GM18498 (cell line): Measurements from ENCODE around the gene REC8.
A peak's percentile ranks its signal among the peaks of the same experiment; 100 is the strongest.

Source experiments
- ATAC-seq: cut with Tn5 transposase; IDR thresholded peaks from one replicate; pipeline ENCODE4 v1.9.1; 2021; ENCODE audit warnings: mild to moderate bottlenecking, moderate library complexity; ENCODE audit not compliant: unreplicated experiment

Gene REC8

DNA sequence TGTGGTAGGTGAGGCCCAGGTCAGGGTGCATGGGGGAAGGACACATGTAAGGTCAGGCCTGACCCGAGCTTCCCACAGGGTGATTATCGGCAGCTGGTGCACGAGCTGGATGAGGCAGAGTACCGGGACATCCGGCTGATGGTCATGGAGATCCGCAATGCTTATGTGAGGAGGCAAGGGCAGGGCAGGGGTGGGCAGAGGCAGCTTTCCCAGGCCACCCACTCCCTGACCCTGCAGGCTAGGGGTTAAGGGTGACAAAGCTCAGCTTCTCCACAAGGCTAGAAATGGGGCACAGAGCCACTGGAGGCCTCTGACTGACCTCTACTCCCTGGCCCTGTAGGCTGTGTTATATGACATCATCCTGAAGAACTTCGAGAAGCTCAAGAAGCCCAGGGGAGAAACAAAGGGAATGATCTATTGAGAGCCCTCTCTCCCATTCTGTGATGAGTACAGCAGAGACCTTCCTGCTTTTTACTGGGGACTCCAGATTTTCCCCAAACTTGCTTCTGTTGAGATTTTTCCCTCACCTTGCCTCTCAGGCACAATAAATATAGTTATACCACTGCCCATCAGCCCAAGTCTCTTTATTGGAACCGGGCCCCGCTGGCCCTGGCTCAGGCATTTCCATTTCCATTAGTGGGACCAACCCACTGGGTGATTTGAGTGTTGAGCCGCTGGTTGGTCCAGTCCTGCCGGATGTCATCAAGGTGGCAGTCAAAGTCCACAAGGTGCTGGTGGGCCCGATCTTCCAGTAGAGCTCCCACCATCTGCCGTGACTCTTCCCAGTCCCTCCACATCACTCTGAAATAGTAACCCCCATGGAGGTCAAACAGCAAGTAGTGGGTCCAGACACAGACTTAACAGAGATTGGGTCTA lies 33.2 kb upstream of the REC8 start:
- ATAC-seq: no peak

DNA sequence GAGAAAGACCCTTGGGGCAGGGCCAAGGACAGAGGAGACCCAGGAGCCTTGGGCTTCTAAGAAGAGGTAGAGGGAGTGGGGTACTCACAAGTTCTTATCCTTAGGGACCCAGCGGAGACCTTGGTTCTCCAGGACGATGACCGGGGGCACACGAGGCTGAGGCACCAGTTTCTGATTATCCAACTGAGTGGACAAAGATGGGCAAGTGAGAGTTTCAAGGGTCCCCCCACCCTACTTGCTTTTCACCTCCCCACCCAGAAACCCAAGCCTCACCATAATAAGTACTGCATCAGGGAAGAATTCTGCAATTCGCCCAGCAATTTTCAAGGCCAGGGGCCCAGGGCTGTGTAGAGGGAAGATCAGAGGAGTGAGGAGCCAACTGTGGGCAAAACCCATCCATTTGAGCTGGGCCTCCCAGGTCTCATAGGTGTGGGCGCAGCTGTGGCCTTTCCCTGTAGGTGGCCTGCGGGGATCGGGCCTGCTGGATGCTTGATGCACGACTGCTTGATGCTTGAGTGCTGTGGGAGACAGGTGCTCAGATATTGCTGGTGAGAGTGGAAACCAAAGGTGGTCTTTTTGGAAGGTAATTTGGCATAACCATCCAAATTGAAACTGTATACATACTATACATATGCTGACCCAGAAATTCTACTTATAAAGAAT lies 32.5 kb upstream of the REC8 start:
- no peak for ATAC-seq

DNA sequence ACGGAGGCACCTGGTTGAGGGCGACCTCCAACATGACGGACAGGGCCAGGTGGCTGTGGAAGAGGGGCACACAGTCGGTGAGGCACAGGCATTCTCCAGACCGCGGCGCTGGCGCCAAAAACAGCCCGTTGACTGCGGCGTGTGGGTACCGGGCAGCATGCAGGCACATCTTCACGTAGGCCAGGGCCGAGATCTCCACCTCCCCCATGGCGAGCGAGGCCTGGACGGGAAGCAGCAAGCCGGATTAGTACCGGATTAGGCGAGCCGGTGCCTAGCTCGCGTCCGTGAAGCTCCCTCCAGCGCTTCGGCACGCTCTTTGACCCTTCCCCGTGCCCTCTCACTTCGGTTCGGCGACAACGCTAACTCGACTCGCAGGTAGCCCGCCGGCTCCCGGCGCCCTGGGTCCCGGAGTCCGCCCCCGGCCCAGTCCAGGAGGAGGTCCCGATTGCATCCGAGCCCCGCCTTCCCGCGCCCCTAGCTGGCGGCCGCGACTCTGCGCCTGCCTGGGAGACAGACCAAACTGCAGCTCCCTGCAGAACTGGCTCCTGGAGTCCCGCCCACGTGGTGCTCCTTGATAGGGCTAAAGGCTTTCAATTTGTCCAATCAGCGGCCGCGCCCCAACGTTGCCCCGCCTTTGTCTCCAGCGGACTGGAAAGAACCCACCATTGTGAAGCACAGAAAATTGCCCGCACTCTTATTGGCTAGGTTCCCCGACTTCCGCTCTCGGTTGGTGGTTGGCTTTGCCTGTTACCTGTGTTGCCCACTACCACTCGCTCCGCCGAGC lies 30.6 kb upstream of the REC8 start, which contains the start of gene EMC9:
Gene EMC9, minus strand, starts transcription at position 495 of the 784 bp plus-strand sequence. Its CDS starts 287 bp downstream, at position 208.
- peak; percentile 88 for ATAC-seq

DNA sequence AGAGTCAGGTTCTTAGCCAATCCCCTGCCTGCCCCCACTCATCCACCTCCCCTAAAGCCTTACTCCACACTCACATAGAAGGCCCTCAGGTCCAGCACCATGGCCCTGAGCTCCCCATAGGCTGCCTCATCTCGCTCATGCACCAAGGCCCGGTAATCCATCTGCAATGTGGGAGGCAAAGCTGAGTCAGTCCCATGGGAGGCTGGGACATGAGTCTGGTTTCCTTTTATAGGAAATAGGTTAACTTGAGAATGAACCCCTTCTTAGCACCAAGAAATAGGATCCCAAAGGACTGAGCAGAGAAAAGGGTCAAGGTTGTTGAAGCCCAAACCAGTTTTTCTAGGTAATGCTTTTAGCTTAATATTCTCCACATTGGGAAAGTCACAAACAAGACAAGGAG lies 28.4 kb upstream of the REC8 start:
- no peak for ATAC-seq

DNA sequence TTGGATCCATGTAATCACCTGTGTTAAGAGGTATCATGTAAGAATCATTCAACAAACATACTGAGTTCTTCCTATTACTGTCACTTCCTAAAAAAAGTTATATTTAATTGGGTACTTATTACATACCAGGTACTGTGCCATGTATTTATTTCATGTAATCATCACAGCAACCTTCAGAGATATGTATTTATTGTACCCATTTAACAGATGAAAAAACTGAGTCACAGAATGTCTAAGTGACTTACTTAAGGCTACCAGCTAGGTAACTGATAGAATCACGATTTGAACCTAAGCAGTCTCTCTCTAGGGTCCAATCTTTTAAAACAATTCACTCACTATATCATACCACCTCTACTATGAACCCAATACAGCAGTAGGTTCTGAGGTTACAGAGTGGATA lies 27.4 kb upstream of the REC8 start:
- no peak for ATAC-seq

DNA sequence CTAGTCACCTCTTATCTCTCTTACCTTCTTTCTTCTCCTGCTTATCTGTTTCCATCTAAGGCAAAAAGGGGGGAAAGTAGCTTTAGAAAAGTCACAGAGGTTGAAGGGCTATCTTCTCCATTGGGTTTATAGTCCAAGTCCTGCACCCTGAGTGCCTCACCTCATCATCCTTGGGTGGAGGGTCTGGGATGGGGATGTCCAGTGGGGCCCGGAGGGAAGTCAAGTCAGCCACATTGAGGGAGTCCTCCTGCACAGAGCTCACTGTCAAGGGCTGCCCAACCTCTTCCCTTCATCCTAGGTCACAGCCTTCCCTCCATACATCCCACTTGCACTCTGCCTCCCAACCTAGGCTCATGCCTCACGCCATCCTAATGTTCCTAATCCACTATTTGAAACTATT lies 26.7 kb upstream of the REC8 start:
- ATAC-seq: no peak

DNA sequence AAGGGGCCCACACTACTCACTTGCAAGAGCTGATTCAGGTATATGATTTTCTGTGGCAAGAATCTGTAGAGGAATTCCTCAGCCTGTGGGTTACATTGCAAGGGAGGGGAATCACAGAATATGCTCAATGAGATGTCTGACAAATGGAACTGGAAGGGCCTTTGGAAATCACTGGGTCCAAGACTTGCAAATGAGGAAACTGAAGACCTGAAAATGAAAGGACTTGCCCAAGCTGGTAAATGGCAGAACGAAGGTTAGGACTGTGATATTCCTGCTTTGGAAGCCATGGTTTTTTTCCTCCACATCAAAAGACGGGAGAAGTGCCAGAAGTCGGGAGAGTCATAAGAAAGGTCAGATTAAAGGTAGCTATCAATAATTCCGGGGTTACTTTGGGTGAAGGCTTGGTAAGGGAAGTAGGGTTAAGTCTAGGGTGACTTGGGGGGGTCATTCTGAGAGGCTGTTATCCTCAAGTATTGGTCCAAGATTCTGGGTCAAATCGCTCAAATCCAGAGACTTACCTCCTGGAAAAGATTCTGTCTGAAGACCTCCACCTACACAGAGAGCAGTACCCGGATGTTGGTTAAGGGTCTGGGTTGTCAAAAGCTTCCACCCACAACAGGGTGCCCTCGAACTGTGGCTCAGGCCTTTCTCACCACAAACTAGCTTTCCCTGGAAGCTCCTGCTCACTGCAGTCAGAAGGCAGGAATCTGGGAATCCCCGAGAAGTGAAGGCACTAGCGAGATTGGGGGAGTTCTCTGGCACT lies 26.0 kb upstream of the REC8 start:
- no peak for ATAC-seq

DNA sequence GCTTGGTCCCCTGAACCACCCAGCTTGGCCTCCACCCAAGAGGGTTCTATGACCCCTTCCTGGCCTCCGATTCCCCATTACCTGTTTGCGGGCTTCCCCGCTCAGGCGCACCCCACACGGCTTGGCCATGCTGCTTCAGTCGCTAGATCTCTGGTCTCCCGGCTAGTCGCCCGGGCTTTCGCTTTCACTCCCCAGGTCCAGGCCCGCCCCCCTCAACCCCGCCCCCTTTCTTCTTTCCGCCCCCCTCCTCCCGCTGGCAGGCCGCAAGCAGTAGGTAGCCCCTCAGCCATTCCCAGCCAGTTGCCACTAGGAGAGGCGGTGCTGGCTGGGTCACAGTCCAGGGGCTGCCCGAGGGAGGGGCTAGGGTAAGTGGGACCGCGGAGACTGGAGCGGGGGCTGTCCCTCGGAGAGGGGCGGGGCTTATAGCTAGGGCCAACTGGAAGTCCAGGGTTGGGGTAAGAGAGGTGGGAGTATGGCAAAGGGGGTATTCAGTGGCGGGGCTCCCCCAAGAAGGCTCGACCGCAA lies 25.4 kb upstream of the REC8 start, which contains the start of gene PSME2:
Gene PSME2, minus strand, starts transcription at position 158 of the 525 bp plus-strand sequence. Its CDS starts 29 bp downstream, at position 129.
- peak; percentile 69 for ATAC-seq

DNA sequence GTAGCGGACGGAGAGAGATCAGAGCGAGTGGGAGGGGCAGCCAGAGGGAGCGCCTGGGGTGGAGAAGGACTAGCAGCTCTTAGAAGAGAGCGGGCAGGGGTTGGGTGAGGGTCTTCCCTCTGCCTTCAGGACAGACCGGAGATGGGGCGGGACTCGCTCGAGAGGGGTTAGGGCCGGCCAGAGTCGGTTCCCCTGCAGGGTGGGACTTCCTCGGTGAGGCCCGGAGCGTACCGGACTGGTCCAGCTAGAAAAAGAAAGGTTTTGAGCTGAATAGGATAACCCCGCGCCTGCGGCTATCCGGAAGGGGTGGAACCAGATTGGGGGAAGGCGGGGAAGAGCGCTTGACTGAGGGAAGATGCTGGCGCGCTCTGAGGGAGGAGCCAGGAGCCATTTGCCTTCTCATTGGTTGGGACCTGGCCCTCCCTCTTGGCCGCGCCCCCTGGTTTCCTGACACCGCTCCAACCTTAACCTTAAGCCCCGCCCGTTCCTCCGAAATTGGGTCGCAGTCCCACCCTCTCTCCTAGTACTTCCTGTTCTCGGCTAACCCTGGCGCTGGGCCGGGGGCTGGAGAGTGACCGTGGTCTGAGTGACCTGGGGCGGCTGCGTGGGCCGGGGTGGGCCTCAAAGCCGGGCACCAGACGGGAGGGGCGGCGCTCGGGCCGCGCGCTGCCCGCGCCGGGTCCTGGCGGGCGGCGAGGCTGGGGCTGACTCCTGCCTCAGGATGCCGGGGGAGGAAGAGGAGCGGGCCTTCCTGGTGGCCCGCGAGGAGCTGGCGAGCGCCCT lies 24.7 kb upstream of the REC8 start, which contains the start of gene RNF31:
Gene RNF31, plus strand, starts transcription at position 521 of the 783 bp plus-strand sequence. Its CDS starts 201 bp downstream, at position 722.
- ATAC-seq: peak; percentile 79

DNA sequence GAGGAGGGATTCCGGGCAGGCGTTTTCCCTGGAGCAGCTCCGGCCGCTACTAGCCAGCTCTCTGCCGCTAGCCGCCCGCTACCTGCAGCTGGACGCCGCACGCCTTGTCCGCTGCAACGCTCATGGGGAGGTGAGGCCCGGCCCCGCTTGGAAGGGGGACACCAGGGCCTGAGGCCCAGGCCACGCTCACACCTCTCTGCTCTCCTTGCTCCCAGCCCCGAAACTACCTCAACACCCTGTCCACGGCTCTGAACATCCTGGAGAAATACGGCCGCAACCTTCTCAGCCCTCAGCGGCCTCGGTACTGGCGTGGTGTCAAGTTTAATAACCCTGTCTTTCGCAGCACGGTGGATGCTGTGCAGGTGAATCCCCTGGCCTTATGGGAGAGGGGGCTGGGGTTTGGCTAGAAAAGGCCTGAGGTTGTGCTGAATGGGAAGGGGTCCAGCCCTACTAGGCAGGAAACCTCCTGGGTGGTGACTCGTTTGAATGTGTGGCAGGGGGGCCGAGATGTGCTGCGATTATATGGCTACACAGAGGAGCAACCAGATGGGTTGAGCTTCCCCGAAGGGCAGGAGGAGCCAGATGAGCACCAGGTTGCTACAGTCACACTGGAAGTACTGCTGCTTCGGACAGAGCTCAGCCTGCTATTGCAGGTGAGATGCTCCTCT lies 24.0 kb upstream of the REC8 start:
- ATAC-seq: peak; percentile 0

DNA sequence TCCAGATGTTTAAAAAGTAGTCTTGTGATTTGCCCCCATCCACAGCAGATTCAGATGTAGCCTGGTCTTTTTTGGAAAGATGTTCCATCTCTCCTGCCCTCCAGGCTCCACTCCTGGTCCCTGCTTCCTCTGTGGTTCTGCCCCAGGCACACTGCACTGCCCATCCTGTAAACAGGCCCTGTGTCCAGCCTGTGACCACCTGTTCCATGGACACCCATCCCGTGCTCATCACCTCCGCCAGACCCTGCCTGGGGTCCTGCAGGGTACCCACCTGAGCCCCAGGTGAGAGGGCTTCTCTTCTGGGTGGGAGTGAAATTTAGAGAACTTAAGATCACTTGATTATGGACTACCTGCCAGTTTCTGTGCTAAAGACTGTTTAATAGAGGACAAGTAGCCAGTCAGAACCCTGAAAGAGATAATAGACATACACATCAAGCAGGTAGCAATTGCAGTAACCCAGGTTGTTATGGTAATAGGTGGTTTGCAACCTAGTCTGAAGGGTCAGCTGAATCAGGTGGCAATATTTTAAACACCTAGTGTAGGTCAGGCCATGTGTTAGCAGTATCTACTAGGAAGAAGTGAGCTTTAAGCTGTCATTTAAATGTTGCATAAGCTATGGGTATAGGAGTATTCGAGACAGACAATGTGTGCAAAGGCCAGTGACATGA lies 22.4 kb upstream of the REC8 start:
- ATAC-seq: no peak

DNA sequence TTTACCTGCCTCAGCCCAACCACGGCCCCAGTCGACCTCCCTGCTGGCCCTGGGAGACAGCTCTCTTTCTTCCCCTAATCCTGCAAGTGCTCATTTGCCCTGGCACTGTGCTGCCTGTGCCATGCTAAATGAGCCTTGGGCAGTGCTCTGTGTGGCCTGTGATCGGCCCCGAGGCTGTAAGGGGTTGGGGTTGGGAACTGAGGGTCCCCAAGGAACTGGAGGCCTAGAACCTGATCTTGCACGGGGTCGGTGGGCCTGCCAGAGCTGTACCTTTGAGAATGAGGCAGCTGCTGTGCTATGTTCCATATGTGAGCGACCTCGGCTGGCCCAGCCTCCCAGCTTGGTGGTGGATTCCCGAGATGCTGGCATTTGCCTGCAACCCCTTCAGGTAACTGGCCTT lies 21.8 kb upstream of the REC8 start:
- no peak for ATAC-seq

DNA sequence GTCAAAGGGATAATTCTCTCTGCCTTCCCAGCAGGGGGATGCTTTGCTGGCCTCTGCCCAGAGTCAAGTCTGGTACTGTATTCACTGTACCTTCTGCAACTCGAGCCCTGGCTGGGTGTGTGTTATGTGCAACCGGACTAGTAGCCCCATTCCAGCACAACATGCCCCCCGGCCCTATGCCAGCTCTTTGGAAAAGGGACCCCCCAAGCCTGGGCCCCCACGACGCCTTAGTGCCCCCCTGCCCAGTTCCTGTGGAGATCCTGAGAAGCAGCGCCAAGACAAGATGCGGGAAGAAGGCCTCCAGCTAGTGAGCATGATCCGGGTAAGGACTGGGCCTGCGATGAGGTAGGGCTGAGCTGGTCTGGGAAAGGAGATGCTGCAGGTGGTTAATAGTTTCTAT lies 21.3 kb upstream of the REC8 start:
- ATAC-seq: no peak

DNA sequence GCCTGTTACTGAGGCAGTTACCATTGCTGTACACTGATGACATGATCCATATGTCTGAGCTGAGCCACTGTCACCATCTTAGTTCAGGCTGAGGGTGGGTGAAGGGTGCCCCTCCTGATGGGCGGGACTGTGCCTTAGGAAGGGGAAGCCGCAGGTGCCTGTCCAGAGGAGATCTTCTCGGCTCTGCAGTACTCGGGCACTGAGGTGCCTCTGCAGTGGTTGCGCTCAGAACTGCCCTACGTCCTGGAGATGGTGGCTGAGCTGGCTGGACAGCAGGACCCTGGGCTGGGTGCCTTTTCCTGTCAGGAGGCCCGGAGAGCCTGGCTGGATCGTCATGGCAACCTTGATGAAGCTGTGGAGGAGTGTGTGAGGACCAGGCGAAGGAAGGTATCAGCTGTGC lies 20.9 kb upstream of the REC8 start:
- no peak for ATAC-seq

DNA sequence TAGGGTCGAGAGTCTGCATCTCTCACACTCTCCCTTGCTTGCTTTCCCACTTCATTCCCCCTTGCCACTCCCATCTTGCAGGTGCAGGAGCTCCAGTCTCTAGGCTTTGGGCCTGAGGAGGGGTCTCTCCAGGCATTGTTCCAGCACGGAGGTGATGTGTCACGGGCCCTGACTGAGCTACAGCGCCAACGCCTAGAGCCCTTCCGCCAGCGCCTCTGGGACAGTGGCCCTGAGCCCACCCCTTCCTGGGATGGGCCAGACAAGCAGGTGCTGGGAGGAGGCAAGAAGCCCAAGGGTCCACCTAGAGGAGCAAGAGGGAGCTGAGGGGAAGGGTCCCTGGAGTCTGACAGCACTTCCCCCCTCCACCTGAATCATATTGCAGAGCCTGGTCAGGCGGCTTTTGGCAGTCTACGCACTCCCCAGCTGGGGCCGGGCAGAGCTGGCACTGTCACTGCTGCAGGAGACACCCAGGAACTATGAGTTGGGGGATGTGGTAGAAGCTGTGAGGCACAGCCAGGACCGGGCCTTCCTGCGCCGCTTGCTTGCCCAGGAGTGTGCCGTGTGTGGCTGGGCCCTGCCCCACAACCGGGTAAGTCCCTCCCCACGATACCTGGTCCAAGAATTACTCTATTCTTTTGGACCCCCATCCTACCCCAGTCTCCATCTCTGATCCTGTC lies 20.3 kb upstream of the REC8 start:
- no peak for ATAC-seq

DNA sequence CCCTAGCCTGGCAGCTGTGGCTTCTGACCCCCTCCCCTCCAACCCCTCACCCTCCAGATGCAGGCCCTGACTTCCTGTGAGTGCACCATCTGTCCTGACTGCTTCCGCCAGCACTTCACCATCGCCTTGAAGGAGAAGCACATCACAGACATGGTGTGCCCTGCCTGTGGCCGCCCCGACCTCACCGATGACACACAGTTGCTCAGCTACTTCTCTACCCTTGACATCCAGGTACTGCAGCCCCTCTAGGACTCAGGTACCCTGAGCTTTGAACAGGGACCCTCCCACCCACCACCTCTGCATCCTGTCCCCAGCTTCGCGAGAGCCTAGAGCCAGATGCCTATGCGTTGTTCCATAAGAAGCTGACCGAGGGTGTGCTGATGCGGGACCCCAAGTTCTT lies 16.8 kb upstream of the REC8 start:
- ATAC-seq: no peak

DNA sequence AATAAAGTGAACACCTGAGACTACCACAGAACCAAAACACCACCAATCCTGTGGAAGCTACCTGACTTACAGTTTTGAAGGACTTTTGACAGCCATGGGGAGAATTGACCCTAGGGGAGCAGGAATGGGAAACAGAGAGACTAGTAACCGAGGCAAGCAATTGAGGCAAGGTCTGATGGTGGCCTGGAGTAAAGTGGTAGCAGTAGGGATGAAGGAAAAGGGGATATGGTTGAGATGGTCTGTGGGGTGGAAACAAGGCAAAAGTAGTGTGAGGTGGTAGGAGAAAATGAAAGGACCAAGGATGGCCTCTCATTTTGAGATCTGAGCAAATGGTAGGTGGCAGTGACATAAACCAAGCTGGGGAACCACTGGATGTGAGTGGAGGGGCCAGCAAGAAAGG lies 15.0 kb upstream of the REC8 start:
- no peak for ATAC-seq

DNA sequence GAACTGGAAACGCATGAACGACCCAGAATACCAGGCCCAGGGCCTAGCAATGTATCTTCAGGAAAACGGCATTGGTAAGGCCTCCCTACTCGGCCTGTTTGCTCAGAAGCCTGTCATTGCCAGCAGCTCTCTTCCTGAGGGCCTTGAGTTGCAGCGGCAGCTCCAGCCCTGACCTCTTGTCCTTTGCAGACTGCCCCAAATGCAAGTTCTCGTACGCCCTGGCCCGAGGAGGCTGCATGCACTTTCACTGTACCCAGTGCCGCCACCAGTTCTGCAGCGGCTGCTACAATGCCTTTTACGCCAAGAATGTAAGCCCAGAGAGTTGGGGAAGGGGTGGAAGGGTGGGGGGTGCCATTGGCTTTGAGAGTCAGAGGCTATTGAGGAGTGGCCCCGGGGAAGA lies 14.5 kb upstream of the REC8 start:
- no peak for ATAC-seq
